HepG2 (cell line): ENCODE results near the gene CDNF.

Source experiments
- POLR2AphosphoS5 ChIP-seq: IDR thresholded peaks from 2 replicates; pipeline ENCODE4 v1.6.1; 2012; ENCODE audit warnings: low read depth, low read length
- TF ChIP-seq, protein P1 (sequence below): sonication (generic); formaldehyde crosslinking; IDR thresholded peaks from 2 replicates; pipeline ENCODE4 v1.5.0; 2020; ENCODE audit warnings: missing genetic modification reagents
- TF ChIP-seq, protein P2 (sequence below): sonication (generic); formaldehyde crosslinking; IDR thresholded peaks from 2 replicates; pipeline ENCODE4 v1.8.0; 2022; ENCODE audit warnings: mild to moderate bottlenecking, missing genetic modification reagents; ENCODE audit not compliant: insufficient replicate concordance

DNA sequence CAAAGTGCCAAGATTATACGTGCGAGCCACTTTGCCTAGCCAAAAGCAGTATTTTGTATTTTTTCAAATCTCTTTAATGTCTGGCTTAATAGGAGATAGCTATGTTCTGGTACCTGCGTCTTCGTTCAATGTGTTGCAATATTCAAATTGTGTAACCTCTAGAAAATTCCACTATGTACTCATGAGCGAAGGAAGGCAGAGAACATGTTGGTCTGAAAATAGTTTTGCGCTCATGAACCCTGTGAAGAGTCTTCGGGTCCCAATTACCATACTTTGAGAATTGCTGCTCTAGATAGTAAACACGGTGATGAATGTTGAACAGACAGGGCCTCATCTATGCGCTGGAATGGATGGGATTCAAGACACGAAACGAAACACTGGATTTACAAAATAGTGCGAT, 38.1 kb upstream of the CDNF start:
- TF ChIP-seq, protein P1, sequence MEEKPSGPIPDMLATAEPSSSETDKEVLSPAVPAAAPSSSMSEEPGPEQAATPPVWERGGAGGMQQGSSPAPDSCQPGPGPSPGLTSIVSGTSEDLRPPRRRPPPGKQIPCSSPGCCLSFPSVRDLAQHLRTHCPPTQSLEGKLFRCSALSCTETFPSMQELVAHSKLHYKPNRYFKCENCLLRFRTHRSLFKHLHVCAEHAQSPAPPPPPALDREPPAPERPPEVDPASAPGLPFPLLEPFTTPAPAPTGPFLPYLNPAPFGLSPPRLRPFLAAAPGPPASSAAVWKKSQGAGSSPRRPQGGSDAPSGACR, result no peak
- TF ChIP-seq, protein P2, sequence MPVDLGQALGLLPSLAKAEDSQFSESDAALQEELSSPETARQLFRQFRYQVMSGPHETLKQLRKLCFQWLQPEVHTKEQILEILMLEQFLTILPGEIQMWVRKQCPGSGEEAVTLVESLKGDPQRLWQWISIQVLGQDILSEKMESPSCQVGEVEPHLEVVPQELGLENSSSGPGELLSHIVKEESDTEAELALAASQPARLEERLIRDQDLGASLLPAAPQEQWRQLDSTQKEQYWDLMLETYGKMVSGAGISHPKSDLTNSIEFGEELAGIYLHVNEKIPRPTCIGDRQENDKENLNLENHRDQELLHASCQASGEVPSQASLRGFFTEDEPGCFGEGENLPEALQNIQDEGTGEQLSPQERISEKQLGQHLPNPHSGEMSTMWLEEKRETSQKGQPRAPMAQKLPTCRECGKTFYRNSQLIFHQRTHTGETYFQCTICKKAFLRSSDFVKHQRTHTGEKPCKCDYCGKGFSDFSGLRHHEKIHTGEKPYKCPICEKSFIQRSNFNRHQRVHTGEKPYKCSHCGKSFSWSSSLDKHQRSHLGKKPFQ (CRISPR knock-in tag), result no peak
- TF ChIP-seq POLR2AphosphoS5, result no peak
